GM12801 (cell line): Measurements from ENCODE around the gene PTPRU.

Experiments used
- CTCF ChIP-seq: IDR thresholded peaks from one replicate; pipeline ENCODE4 v1.5.1; 2011; ENCODE audit warnings: control low read depth; ENCODE audit not compliant: insufficient read length; ENCODE audit errors: extremely low read depth

Gene PTPRU

DNA sequence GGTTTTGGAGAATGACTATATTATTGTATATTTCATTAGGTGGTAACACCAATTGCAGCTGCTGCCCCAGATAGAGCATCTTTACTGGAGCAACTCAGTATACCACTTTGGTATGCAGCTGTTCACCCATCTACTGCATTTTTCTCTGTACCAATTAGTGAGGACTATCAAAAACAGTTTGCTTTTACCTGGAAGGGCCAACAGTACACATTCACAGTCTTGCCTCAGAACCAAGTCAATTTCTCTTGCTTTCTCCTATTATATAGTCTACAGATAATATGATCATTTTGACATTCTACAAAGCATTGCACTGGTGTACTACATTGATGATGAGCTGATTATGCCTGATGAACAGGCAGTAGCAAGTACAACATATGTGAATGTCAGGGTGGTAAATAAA is 99.3 kb downstream of the PTPRU start:
- TF ChIP-seq CTCF: no peak

- TF ChIP-seq CTCF: no peak
Observed at GRCh38 chr1:29338908-29339575, 102.7 kb downstream of the PTPRU start.

GRCh38 chr1:29341936-29342335 is 105.6 kb downstream of the PTPRU start:
- no peak for TF ChIP-seq CTCF

- no peak for TF ChIP-seq CTCF
Observed at GRCh38 chr1:29342351-29342750, 106.0 kb downstream of the PTPRU start.

DNA sequence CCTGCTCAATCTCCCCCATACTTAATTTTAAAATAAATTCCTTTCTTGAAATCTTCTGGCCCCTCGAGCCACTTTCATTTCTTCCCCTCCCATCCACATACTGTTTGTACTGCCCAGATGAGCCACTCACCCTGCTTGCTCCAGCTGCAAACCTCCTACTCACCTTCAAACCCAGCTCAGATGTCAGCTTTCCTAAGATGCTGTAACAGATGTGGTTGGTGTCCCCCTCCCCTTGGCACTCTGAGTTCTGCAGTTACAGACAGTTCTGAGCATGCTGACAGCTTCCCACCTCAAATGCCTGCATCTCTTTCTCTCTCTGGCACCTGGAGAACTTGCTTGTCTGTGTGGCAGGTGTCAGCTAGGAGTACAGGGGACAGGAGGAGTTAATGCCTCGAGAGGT is 106.7 kb downstream of the PTPRU start:
- TF ChIP-seq CTCF: no peak

- no peak for TF ChIP-seq CTCF
Observed at GRCh38 chr1:29343476-29343875, 107.2 kb downstream of the PTPRU start.

DNA sequence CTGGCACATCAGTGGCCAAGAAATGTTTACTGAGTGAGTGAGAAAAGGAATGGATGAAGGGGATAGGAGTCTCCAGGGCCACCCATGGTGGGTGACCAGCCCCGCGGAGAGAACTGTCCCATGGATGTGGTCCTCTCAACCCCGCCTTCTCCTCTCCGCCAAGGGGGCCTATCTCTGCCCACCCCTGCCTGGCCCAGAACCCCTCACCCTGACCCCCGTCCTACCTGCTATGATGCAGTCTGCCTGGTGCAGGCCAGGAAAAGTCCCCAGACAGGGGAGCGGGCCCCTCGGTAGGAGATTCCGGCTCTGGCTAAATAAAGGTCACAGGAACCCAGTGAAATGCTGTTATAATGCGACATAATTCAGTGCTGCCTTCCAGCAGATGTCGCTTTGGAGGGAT is 107.6 kb downstream of the PTPRU start:
- TF ChIP-seq CTCF: no peak

- TF ChIP-seq CTCF: no peak
Observed at GRCh38 chr1:29344336-29344735, 108.0 kb downstream of the PTPRU start.
